Natural killer cell (primary cell): Measurements from ENCODE around the gene TSGA10IP. TPM values are rescaled to one million over a fixed set of nuclear protein-coding genes. Genes with fewer than 3 reads are reported as not detected.

Experiments
- ATAC-seq, 3 donors: fragments of 150-1000 bp in 2 of 3; fragments of 200-7000 bp in 1 of 3; cut with Tn5 transposase; 1 replicate in 1 of 3; 2 replicates in 2 of 3; pipeline ENCODE4 v1.10.0; 2021; ENCODE audit warnings: mild to moderate bottlenecking in 2 of 3, moderate library complexity in 2 of 3
- DNase-seq, 2 donors: peaks; one replicate each; pipeline versions ENCODE4 v3.0.0 to v3.0.0-alpha.2; 2013 to 2021; ENCODE audit warnings: mixed read lengths in 1 of 2
- H3K27ac ChIP-seq: one replicate; pipeline ENCODE4 v1.5.1; 2013; ENCODE audit warnings: mild to moderate bottlenecking, low read length
- H3K27me3 ChIP-seq: one replicate; pipeline ENCODE4 v1.6.1; 2013; ENCODE audit warnings: low read length; ENCODE audit not compliant: control insufficient read depth, insufficient read depth
- H3K36me3 ChIP-seq: one replicate; pipeline ENCODE4 v1.6.1; 2013; ENCODE audit warnings: low read length; ENCODE audit not compliant: control insufficient read depth, insufficient read depth
- H3K4me1 ChIP-seq: one replicate; pipeline ENCODE4 v1.6.1; 2013; ENCODE audit warnings: low read length; ENCODE audit not compliant: control insufficient read depth, insufficient read depth
- H3K4me3 ChIP-seq: one replicate; pipeline ENCODE4 v1.5.1; 2013; ENCODE audit warnings: low read length
- H3K9me3 ChIP-seq: one replicate; pipeline ENCODE4 v1.6.1; 2013; ENCODE audit warnings: low read length; ENCODE audit not compliant: control insufficient read depth, insufficient read depth
- H3K27ac Mint-ChIP-seq, 2 donors: one replicate each; pipeline ENCODE4 v1.8.0; 2022; ENCODE audit warnings: mild to moderate bottlenecking in 2 of 2, mixed read lengths in 2 of 2, moderate library complexity in 1 of 2
- H3K27me3 Mint-ChIP-seq, 2 donors: one replicate each; pipeline ENCODE4 v1.8.0; 2022; ENCODE audit warnings: low read depth in 2 of 2, mixed read lengths in 2 of 2
- H3K36me3 Mint-ChIP-seq: one replicate; pipeline ENCODE4 v1.8.0; 2022; ENCODE audit warnings: mixed read lengths
- H3K4me1 Mint-ChIP-seq, 2 donors: one replicate each; pipeline ENCODE4 v1.8.0; 2022; ENCODE audit warnings: mixed read lengths in 2 of 2
- H3K4me3 Mint-ChIP-seq: one replicate; pipeline ENCODE4 v1.8.0; 2022; ENCODE audit warnings: mild to moderate bottlenecking, moderate library complexity, mixed read lengths
- H3K9me3 Mint-ChIP-seq, 2 donors: one replicate each; pipeline ENCODE4 v1.8.0; 2022; ENCODE audit warnings: mixed read lengths in 2 of 2
- CTCF ChIP-seq: fragments of 200-600 bp; IDR thresholded peaks from one replicate; pipeline ENCODE4 v1.8.0; 2022; ENCODE audit warnings: antibody characterized with exemption
- WGBS: methylation state at CpG from one replicate; pipeline ENCODE4 v1.1.7; 2013; ENCODE audit warnings: missing lambda C conversion rate; ENCODE audit not compliant: insufficient coverage; 5-methylcytosine and 5-hydroxymethylcytosine counted together
- intact Hi-C: fragments of 100-400 bp; cut with micrococcal nuclease; formaldehyde crosslinking; loops from one replicate; pipeline ENCODE4 v1.14.2; 2022
- total RNA-seq, 4 donors: library from RNA; stranded (reverse); fragments of 120-200 nt in 1 of 4; gene quantifications; one replicate each; pipeline versions ENCODE4 v1.2.3 to v1.2.4, GENCODE V29; 2013 to 2022

The TSGA10IP gene
- total RNA-seq, 3 donors from 2014 or later (not counting 1 experiment from before 2014, with no cell fraction given) = not detected

GRCh38 chr11:65921876-65922275 lies 23.4 kb upstream of the TSGA10IP start:
- Histone ChIP-seq H3K4me3 (no peak overlapping the region), H3K27me3 (no peaks in the 10 kb centered on the region), H3K36me3 (peaks cover 35% of the 10 kb centered on the region), H3K9me3 (no peaks in the 10 kb centered on the region), H3K27ac (no peak overlapping the region), H3K4me1 (peaks cover 42% of the 10 kb centered on the region)
- DNase-seq (no peak), ATAC-seq (no peak)
- Mint-ChIP-seq H3K27ac (no peak overlapping the region), H3K9me3 (no peaks in the 10 kb centered on the region), H3K4me1 (peaks cover 15 to 31% of the 10 kb centered on the region in 2 donors), H3K4me3 (no peak overlapping the region), H3K27me3 (no peaks in the 10 kb centered on the region), H3K36me3 (no peaks in the 10 kb centered on the region)
- WGBS = 97% methylated on average over 10 of the region's 10 CpGs
- TF ChIP-seq CTCF = no peak
- intact Hi-C loops = no loop called here

GRCh38 chr11:65922565-65922964 lies 22.7 kb upstream of the TSGA10IP start:
- Mint-ChIP-seq H3K36me3 (no peaks in the 10 kb centered on the region), H3K9me3 (no peaks in the 10 kb centered on the region), H3K27ac (no peak overlapping the region), H3K4me1 (peaks cover 18 to 31% of the 10 kb centered on the region in 2 donors), H3K4me3 (no peak overlapping the region), H3K27me3 (no peaks in the 10 kb centered on the region)
- no peak for ATAC-seq
- H3K4me1 ChIP-seq = peaks cover 42% of the 10 kb centered on the region
- H3K27me3 ChIP-seq = no peaks in the 10 kb centered on the region
- 67% methylated on average over 3 of the region's 3 CpGs for WGBS
- H3K36me3 ChIP-seq = peaks cover 32% of the 10 kb centered on the region
- no peaks in the 10 kb centered on the region for H3K9me3 ChIP-seq
- H3K4me3 ChIP-seq = no peak overlapping the region
- no peak for TF ChIP-seq CTCF
- H3K27ac ChIP-seq = no peak overlapping the region
- no peak for DNase-seq
- intact Hi-C loops = no loop called here

- Histone ChIP-seq H3K4me1 (peaks cover 43% of the 10 kb centered on the region), H3K27ac (no peak overlapping the region), H3K9me3 (no peaks in the 10 kb centered on the region), H3K4me3 (no peak overlapping the region), H3K27me3 (no peaks in the 10 kb centered on the region), H3K36me3 (peaks cover 32% of the 10 kb centered on the region)
- TF ChIP-seq CTCF = no peak
- no peak overlapping the region for H3K4me3 Mint-ChIP-seq
- H3K36me3 Mint-ChIP-seq = no peaks in the 10 kb centered on the region
- intact Hi-C loops = no loop called here
- H3K9me3 Mint-ChIP-seq = no peaks in the 10 kb centered on the region
- WGBS = 100% methylated on average over 1 of the region's 2 CpGs
- DNase-seq = no peak
- H3K27me3 Mint-ChIP-seq = no peaks in the 10 kb centered on the region
- H3K27ac Mint-ChIP-seq = peak overlapping the region in 1 of 2 donors; percentile 23
- no peak for ATAC-seq
- H3K4me1 Mint-ChIP-seq = peaks cover 29 to 41% of the 10 kb centered on the region in 2 donors
Measured at GRCh38 chr11:65925397-65925796, 19.9 kb upstream of the TSGA10IP start.

GRCh38 chr11:65927904-65928397 lies 17.3 kb upstream of the TSGA10IP start:
- H3K9me3 ChIP-seq = no peaks in the 10 kb centered on the region
- peak overlapping the region; percentile 92 to 97 for H3K27ac Mint-ChIP-seq
- H3K4me3 ChIP-seq = peak overlapping the region; percentile 2
- peaks cover 10% of the 10 kb centered on the region for H3K36me3 ChIP-seq
- no peaks in the 10 kb centered on the region for H3K9me3 Mint-ChIP-seq
- H3K27me3 ChIP-seq = no peaks in the 10 kb centered on the region
- 0% methylated on average over 9 of the region's 9 CpGs for WGBS
- DNase-seq (peak; percentile 63 to 92), ATAC-seq (peak; percentile 93 to 96 (median 96))
- intact Hi-C loops = loop anchor here (1.0 kb wide), 1 partner anchor 9 kb away; the partner anchor contains the start of genes C11orf68 and DRAP1
- no peaks in the 10 kb centered on the region for H3K36me3 Mint-ChIP-seq
- no peak for TF ChIP-seq CTCF
- H3K4me1 Mint-ChIP-seq = peaks cover 24 to 38% of the 10 kb centered on the region in 2 donors
- H3K27me3 Mint-ChIP-seq = no peaks in the 10 kb centered on the region
- peak overlapping the region; percentile 76 for H3K27ac ChIP-seq
- H3K4me3 Mint-ChIP-seq = peak overlapping the region; percentile 65
- peaks cover 39% of the 10 kb centered on the region for H3K4me1 ChIP-seq
